ENCODE measurements around the gene TRNAU1AP.
"Not testable (repeated sequence)": the region's sequence is repeated elsewhere in the genome, so short reads cannot be mapped to it uniquely, and the experiment has no call there.

Gene TRNAU1AP

DNA sequence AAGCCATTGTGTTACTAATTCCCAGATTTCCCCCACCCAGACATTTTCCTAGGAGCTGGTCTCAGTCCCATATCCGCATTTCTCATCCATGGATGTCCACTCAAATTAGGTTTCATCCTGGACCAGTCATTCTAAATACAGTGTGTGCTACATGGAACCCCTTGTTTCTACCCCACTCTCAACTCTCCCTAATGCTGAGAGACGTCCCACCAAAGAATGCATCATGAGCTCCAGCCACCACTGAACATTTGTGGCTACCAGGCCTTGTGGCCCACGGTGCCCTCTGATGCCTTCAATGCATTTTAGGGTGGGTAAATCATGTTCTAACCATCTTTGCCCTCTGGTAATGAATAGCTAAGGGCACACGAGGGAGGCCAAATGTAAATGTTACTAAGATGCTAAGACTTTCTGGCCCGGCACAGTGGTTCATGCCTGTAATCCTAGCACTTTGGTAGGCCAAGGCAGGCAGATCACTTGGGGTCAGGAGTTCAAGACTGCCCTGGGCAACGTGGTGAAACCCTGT, 25.9 kb downstream of the TRNAU1AP start:
- no peak for DNase-seq

DNA sequence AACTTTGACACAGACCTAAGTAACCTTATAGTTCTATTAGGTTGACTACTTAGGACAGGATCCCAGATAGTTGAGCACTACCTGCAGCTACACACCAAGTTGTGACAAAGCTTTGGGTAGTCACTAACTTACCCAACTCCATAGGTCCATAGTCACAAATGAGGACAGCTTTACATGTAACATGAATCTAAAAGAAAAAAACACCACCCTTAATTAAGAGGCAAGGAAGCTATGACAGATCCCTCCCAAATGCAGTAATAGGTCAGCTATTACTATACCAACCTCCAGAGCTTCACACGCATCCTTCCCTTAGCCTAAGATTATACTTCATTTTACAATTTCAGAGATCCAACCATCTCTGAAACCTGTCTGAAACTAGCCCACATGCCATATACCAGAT, 26.5 kb downstream of the TRNAU1AP start:
- DNase-seq, result no peak

DNA sequence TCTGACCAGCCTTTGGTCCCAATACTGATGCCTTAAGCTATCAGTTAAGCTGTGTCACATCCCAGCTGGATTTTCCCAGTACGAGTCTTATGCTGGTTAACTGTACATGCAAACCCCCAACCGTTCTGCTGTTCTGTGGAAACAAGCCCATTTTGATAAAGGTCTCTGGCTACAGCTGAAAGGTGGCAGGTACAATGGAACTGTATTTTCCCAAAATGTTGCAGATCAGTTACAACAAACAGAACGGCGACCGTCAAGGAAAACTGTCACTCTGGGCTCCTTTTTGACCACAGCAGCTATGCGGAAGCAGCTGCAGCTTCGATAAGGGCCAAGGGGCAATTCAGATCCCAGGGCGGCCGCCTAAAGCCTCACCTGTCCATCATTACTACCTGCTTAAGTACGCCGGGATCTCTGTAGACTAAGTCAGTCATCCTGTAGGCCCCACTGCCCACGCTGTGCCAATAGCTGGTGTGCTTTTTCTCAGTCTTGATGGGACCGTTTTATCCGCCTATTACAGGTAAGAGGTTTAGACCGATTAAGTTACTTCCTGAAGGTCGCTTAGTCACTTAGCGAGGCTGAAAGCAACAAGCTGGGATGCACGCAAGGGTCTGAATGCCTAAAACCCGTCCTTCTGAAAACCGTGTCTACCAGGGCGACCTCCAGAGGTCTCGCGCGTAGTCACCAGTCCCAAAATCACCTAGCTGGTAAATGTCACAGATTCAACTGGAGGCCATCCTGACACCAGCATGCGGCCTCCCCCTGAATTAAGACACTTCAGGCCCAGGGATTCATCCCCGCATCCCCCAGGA, 28.0 kb downstream of the TRNAU1AP start:
- peak; percentile 72 for DNase-seq

DNA sequence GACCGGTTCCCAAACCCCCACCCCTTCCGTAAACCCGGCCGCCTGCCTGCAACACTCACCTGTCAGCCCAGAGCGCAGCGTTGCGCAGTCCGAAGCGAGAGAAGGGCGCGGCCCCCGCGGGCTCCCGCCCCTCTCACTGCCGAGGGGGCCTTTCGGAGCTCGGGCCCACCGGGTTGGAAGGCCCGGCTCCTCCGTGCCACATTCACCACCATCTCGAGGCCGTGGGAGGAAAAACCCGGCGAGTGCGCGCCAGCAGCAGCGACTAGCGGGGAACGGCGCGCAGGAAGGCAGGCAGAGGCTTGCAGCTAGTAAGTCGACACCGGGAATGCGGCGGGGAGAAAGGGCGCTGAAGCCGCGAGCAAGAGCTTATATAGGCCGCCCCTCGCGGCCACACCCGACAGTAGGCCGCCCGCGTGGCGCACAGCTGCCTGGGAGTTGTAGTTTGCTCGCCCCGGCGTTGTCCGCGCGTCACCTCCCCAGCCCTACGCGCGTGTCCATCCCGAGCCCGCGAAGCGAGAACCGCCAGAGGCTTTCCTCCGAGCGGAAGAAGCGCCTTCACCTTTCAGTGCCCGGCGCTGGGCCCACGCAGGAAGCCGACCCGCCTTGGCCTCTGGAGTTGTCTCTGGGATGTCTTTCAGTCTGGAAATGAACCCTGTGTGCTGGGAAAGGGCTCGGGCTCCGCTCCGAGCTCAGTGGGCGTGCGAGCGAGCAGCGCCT, 28.8 kb downstream of the TRNAU1AP start:
- DNase-seq, result peak; percentile 95

DNA sequence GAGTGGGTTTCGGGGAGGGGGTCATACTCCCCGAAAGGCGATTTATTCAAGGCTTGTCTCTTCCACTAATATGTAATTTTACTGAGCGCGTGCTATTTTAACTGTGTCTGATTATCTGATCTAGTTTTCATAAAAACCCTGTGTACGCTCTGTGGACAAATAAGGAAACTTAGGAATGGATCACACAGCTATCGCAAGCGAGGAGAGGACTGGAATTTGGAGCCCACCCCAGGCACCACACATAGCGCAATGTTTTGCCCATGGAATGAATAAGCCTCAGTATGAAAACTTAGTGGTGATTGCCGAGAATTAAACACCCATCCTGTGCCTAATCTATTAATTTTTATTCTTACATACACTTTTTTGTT, 29.3 kb downstream of the TRNAU1AP start:
- no peak for DNase-seq

DNA sequence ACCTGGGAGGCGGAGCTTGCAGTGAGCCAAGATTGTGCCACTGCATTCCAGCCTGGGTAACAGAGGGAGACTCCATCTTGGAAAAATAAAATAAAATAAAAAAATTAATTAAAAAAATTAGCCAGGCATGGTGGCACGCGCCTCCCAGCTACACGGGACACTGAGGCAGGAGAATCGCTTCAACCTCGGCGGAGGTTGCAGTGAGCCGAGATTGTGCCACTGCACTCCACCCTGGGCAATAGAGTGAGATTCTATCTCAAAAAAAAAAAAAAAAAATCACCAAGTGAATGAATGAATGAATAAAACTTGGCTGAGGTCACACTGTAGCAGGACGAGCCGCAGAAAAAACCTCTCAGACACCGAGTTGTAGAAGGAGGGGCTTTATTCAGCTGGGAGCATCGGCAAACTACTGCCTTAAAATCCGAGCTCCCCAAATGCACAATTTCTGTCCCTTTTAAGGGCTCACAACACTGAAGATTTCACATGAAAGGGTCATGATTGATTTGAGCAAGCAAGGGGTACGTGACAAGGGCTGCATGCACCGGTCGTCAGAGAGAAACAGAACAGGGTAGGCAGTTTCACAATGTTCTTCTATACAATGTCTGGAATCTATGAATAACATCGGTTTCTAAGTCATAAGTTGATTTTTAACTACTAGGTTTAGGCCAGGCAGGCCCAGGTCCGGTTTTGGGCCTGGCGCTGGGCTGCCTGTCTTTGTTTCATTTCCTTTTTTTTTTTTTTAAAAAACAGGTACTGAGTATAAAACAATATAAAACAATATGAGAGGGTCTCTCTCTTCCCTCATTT, 33.9 kb downstream of the TRNAU1AP start:
- DNase-seq, result not testable (repeated sequence)

DNA sequence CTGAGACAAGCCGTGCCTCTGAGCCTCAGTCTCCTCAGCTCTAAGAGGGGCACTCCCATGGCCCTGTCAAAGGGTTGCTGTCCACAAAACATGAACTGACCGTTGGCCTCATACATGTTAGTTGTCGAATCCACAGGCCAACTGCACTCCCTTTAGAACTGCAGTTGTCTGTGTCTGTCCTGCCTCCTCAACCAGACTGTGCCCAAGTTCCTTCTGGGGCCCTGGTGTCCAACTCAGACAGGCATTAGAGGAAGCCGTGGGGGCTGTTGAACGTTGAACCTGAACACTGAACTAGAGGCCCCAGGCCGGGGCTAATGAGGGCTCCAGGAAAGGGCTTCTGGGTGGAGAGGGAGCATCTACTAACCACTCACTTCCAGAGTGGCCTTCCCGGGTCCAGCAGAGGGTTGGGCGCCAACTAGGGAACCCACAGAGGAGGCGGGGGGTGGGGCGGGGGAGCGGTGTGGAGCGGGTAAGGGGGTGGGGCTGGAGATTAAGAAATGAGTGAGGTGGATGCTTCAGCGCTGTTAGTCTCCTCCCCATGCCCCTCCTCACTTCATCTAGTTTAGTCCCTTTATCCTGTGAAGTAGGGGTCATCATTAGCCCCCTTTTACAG, 38.9 kb downstream of the TRNAU1AP start, which contains the start of gene RAB42:
TSS of gene RAB42 (plus strand) at position 558 of the 613 bp plus-strand sequence. CDS start 247 bp downstream, outside the sequence.
- peak; percentile 44 for DNase-seq

DNA sequence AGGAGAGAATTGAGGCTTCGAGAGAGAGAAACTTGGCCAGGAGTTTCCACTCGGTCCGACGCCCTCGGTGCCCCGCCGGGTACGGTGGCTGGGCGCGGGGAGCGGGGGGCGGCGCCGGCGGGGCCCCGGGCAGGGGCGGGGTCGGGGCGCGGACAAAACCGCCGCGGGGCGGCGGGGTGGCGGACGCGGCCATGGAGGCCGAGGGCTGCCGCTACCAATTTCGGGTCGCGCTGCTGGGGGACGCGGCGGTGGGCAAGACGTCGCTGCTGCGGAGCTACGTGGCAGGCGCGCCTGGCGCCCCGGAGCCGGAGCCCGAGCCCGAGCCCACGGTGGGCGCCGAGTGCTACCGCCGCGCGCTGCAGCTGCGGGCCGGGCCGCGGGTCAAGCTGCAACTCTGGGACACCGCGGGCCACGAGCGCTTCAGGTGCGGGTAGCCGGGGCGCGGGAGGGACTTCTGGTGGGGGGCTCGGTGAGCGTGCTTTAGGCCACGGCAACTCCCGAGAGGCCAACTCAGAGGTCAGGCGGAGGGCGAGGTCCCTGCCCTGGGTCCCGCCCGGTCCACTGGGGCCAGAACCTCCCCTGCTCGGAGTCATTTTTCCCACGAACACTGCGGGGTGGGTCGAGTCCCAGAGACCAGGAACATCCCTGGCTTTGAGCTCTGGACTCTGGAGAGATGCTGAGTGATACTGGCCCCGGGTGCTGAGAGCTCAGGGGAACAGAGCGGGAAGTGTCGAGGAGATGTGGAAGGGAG, 39.6 kb downstream of the TRNAU1AP start:
- no peak for DNase-seq

DNA sequence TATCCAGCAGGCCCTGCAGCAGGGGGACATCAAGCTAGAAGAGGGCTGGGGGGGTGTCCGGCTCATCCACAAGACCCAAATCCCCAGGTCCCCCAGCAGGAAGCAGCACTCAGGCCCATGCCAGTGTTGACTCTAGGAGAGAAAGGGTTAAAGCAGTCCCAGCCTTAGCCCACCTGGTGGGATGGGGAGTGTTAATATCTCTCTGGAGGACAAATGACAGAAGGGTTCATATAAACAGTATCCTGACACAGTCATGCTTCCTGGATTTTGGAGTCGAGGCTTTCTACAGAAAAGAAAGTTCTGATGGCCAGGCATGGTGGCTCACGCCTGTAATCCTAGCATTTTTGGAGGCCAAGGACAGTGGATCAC, 41.1 kb downstream of the TRNAU1AP start:
- DNase-seq, result not testable (repeated sequence)

DNA sequence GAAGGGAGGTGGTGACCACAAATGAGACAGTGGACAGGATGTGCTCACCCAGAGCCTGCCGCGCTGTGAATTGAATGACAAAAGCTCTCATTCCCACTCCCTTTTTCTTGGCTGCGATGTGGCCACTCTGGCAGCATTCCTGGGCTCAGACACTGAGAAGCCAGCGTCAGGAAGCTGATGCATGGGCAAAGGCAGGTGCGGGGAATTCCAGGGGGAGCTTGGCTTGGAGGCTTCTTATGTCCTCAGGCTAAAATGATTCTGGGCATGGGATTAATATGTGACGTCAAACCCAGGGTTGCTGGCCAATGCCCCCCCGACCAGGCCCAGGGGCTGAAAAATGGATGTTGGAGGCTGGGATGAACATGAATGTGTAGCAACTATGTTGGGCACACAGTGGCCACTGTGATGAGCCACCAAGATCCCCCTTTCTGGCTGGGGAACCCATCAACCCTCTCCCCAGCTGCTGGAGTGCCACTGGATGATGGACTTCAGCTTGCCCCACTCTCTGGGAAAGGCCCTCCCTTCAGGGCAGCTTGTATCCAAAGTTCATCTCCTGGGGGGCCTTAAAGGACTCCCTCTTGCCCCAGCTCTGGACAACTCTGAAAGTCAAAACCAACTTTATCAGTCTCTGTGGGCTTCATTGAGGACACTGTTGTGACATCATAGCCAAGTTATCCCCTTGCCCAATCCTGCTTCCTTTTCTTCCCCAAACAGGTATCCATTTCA, 42.0 kb downstream of the TRNAU1AP start:
- DNase-seq, result not testable (repeated sequence)

DNA sequence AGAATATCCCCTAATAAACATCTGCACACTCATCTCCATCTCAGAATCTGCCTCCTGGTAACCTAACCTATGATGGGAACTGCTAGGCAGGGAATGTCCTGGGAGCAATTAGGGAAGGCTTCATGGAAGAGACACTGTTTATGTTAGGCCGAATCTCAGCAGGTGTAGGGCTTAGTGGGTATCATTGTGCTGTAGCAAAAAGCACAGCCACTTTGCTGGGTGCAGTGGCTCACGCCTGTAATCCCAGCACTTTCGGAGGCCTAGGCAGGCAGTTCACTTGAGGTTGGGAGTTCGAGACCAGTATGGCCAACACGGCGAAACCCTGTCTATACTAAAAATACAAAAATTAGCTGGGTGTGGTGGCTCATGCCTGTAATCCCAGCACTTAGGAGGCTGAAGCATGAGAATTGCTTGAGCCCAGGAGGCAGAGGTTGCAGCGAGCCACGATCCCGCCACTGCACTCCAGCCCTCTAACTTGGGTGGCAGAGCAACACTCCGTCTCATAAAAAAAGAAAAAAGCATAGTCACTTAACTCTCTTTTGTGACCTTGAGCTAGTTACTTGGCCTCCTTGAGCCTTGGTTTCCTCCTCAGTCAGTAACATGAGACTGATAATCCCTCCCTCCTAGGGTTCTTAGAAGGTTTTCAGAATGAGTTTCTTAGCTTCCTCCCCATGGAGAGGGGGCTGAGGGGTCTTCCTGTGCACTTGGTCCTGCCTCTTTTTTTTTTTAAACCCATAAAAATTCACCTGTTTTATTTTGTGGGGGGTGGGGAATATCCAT, 42.7 kb downstream of the TRNAU1AP start:
- no peak for DNase-seq

DNA sequence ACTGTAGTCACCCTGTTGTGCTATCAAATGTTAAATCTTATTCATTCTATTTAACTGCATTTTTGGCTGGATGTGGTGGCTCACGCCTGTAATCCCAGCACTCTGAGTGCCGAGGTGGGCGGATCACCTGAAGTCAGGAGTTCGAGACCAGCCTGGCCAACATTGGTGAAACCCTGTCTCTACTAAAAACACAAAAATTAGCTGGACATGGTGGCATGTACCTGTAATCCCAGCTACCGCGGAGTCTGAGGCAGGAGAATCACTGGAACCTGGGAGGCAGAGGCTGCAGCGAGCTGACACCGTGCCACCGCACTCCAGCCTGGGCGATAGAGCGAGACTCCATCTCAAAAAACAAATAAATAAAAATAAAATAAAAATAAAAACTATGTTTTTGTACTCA, 43.4 kb downstream of the TRNAU1AP start:
- DNase-seq, result not testable (repeated sequence)

DNA sequence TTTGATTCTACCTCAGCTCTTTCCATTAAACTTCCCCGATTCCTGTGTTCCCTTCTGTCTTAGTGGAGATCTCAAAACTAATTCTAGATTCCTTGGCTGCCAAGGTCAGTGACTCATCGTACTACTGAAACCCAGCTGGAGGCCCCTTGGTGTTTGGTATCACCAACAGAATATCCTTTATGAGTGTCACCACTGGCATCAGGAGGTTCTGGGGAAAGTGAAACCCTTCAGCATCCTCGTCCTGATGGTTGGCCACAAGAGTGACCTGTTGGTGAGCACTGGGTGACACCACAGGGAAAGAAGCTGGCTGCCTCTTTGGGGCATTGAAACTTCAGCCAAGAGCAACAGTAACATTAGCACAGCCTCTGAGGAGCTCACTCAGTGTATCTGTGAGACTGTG, 48.8 kb downstream of the TRNAU1AP start:
- no peak for DNase-seq

DNA sequence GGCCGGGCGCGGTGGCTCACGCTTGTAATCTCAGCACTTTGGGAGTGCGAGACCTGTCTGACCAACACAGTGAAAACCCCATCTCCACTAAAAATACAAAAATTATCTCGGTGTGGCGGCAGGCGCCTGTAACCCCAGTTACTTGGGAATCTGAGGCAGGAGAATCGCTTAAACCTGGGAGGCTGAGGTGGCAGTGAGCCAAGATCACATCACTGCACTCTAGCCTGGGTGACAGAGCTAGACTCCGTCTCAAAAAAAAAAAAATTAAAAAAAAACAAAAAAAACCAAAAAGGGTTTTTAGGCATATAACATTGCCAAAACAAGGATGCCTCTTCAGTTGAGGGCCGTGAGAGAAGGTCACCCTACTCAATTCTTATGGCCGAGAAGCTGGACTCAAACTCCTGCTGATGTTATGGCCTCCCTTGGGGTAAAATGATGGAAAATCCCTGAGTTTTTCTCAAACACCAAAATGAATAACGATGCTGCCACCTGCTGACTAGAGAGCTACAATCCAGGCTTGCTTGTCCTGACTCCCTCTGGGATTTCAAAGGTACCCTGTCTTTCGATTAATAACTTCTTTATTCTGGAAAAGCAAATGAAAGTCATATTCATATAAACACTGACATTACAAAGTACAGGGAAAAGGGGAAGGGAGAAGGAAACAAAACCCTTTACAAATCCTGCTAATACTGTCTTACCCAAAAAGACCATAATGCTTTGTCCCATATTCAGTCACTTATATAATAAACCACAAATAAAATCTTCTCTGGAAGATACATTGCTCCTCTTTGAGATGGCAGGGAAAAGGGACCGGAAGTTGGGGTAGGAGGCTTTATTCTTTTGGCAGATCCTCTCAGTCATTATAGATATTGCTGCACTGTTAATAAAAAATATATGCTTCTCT, 49.9 kb downstream of the TRNAU1AP start:
- DNase-seq, result peak; percentile 56

DNA sequence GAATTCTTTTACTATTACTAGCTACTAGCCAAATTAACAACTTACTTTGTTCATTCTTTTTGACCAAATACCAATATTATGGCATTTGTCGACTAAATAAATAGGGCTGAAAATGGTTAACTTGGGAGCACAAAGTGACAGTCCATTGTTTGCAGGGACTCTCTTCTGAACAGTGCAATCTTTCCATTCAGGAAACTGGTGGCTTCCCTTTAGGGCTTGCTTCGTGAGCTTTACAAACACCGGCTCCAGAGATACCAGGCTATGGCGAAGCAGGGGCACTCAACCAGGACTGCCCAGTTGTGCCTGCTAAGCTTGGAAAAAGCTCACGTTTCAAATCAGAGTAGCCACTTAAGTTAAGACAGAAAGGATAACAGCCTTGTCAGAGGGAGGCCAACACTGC, 51.5 kb downstream of the TRNAU1AP start:
- DNase-seq, result no peak

DNA sequence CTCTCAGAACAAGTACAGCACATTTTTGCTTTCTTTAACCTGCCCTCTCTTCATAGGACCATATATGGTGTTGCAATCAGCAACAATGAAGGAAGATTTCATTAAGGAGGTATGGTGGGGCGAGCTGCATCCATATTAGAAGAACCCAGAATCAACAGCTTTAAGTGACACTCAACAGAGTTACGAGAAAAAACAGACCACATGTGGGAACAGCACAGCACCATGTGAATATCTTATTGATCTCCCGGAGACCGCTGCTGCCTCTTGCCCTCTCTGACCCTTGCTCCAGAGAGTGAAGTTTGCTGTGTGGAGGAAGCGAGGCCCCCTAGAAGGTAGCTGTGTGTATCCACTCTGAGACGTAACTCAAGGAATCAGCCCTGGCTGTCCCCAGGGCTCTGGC, 52.1 kb downstream of the TRNAU1AP start:
- DNase-seq, result no peak

DNA sequence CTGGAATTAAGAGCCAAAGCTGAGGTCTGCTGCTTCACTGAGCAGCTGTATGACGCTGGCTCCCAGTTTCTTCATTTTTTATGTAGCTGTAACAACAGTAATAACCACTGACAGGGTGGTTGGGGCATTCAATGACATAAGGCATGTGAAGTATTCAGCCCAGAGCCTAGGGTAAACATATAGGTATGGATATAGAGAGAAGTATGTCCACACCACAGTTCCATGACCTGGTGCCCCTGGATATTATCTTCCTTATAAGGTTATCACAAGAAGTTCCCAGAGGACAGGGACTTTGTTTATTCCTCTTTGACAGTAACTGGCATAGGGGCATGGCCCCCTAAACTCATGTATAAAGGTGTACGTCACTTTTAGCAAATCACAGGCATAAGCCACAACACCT, 53.9 kb downstream of the TRNAU1AP start:
- no peak for DNase-seq

DNA sequence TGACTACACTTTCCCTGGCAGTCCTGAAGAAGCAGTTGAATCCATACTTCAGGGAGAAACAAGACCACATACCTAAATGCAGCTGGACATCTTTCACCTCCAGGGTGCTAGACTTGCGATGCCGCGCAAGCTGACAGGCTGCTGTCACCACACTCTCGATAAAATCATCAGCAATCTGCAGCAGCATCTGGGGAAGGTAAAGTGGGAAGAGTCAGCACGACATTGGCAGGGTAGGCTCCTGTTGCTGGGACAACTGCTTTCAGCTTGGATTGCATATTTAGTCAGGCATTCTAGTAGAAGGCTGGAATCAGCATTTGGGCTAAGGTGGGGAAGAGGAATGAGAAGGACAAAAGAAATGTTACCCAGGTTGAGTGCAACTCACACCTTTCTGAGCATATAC, 60.3 kb downstream of the TRNAU1AP start:
- no peak for DNase-seq

Data from CD4-positive, alpha-beta T cell treated with Interleukin-6 for 4 hours (primary cell).